IMR-90 (cell line): ENCODE results near the gene MAN2C1. TPM values are rescaled to one million over a fixed set of nuclear protein-coding genes. Genes with fewer than 3 reads are reported as not detected.

Source experiments
- ATAC-seq: fragments of 200-7000 bp; cut with Tn5 transposase; 2 replicates; pipeline ENCODE4 v1.9.1; 2020; ENCODE audit warnings: low read depth, mild to moderate bottlenecking, moderate library complexity
- BruUV-seq: library from RNA; stranded (reverse); fragments of 400-500 nt; replicated peaks from 2 replicates; lab custom pipeline; 2021; lab: Mats Ljungman, UMichigan
- CTCF ChIA-PET: fragments of 300-600 bp; formaldehyde crosslinking; extraction: SDS; loops from one replicate; lab custom pipeline; 2021; ENCODE audit warnings: antibody characterized with exemption; lab: Yijun Ruan, JAX
- POLR2A ChIA-PET: fragments of 300-600 bp; sonication (Branson Sonifier 250); formaldehyde crosslinking; loops from one replicate; lab custom pipeline; 2022; ENCODE audit warnings: antibody characterized with exemption; ENCODE audit not compliant: unreplicated experiment; lab: Charles Lee
- DNase-seq: peaks from one replicate; pipeline ENCODE4 v3.0.0; 2013
- H2AFZ ChIP-seq: replicated peaks from 2 replicates; pipeline ENCODE3; 2013; ENCODE audit warnings: low read length, mild to moderate bottlenecking; ENCODE audit not compliant: poor library complexity
- H2AK5ac ChIP-seq: 2 replicates; pipeline ENCODE4 v1.6.1; 2013; ENCODE audit warnings: low read depth, low read length, inconsistent platforms
- H2AK9ac ChIP-seq: replicated peaks from 2 replicates; pipeline ENCODE3; 2013; ENCODE audit warnings: mild to moderate bottlenecking, low read depth, low read length, moderate library complexity; ENCODE audit not compliant: poor library complexity
- H2BK120ac ChIP-seq: 2 replicates; pipeline ENCODE4 v1.6.1; 2013; ENCODE audit warnings: low read depth, low read length, inconsistent platforms
- H2BK15ac ChIP-seq: 3 replicates; pipeline ENCODE4 v1.6.1; 2013; ENCODE audit warnings: low read depth, low read length, inconsistent platforms
- H2BK20ac ChIP-seq: 2 replicates; pipeline ENCODE4 v1.6.1; 2013; ENCODE audit warnings: low read depth, mild to moderate bottlenecking, inconsistent platforms, low read length, moderate library complexity
- H2BK5ac ChIP-seq: 2 replicates; pipeline ENCODE4 v1.6.1; 2013; ENCODE audit warnings: mild to moderate bottlenecking, low read depth, low read length, inconsistent platforms; ENCODE audit not compliant: poor library complexity, severe bottlenecking
- H3K14ac ChIP-seq: replicated peaks from 2 replicates; pipeline ENCODE4 v1.6.1; 2013; ENCODE audit warnings: low read depth, low read length, inconsistent platforms
- H3K18ac ChIP-seq: 2 replicates; pipeline ENCODE4 v1.6.1; 2013; ENCODE audit warnings: low read depth, low read length, control low read depth
- H3K23ac ChIP-seq: 2 replicates; pipeline ENCODE4 v1.6.1; 2013; ENCODE audit warnings: low read depth, low read length, inconsistent platforms
- H3K27ac ChIP-seq: 2 replicates; pipeline ENCODE4 v1.5.1; 2013; ENCODE audit warnings: mild to moderate bottlenecking, control low read depth, low read length; ENCODE audit not compliant: insufficient read depth
- H3K27me3 ChIP-seq: 2 replicates; pipeline ENCODE4 v1.6.1; 2013; ENCODE audit warnings: low read length; ENCODE audit not compliant: control insufficient read depth, insufficient read depth
- H3K36me3 ChIP-seq: 2 replicates; pipeline ENCODE4 v1.6.1; 2013; ENCODE audit warnings: low read length, mixed read lengths; ENCODE audit not compliant: control insufficient read depth, insufficient read depth
- H3K4ac ChIP-seq: 2 replicates; pipeline ENCODE4 v1.6.1; 2013; ENCODE audit warnings: low read depth, low read length, inconsistent platforms
- H3K4me1 ChIP-seq: 2 replicates; pipeline ENCODE4 v1.6.1; 2013; ENCODE audit warnings: low read length, mixed read lengths; ENCODE audit not compliant: control insufficient read depth, insufficient read depth
- H3K4me2 ChIP-seq: 2 replicates; pipeline ENCODE4 v1.6.1; 2013; ENCODE audit warnings: low read depth, mild to moderate bottlenecking, control low read depth, low read length, moderate library complexity
- H3K4me3 ChIP-seq: 2 replicates; pipeline ENCODE4 v1.5.1; 2013; ENCODE audit warnings: low read depth, mild to moderate bottlenecking, control low read depth, low read length, moderate library complexity; ENCODE audit not compliant: insufficient read depth
- H3K56ac ChIP-seq: 2 replicates; pipeline ENCODE4 v1.6.1; 2013; ENCODE audit warnings: low read length, inconsistent platforms; ENCODE audit not compliant: insufficient read depth; ENCODE audit errors: extremely low read depth
- H3K79me1 ChIP-seq, 2 experiments: 2 replicates each; pipeline ENCODE4 v1.6.1; 2013; ENCODE audit warnings: low read length in 2 of 2, inconsistent platforms in 1 of 2, low read depth in 1 of 2
- H3K9ac ChIP-seq: 2 replicates; pipeline ENCODE4 v1.6.1; 2013; ENCODE audit warnings: low read depth, low read length, control low read depth
- H3K9me1 ChIP-seq: 2 replicates; pipeline ENCODE4 v1.6.1; 2013; ENCODE audit warnings: low read length, inconsistent platforms; ENCODE audit not compliant: insufficient read depth
- H3K9me3 ChIP-seq: 2 replicates; pipeline ENCODE4 v1.6.1; 2013; ENCODE audit warnings: low read length; ENCODE audit not compliant: control insufficient read depth, insufficient read depth
- H4K20me1 ChIP-seq: 2 replicates; pipeline ENCODE4 v1.6.1; 2013; ENCODE audit warnings: low read length, inconsistent platforms; ENCODE audit not compliant: insufficient read depth
- H4K5ac ChIP-seq: 2 replicates; pipeline ENCODE4 v1.6.1; 2013; ENCODE audit warnings: mild to moderate bottlenecking, low read depth, low read length, control low read depth
- H4K8ac ChIP-seq, 2 experiments: 2 replicates each; pipeline ENCODE4 v1.6.1; 2013; ENCODE audit warnings: low read depth in 2 of 2, low read length in 2 of 2, control low read depth in 1 of 2, inconsistent platforms in 1 of 2
- H4K91ac ChIP-seq: 2 replicates; pipeline ENCODE4 v1.6.1; 2013; ENCODE audit warnings: low read depth, low read length, inconsistent platforms; ENCODE audit not compliant: insufficient read depth
- BHLHE40 ChIP-seq: fragments of 150-350 bp; IDR thresholded peaks from 2 replicates; pipeline ENCODE4 v1.6.1; 2016; ENCODE audit warnings: mild to moderate bottlenecking, low read depth, low read length
- CEBPB ChIP-seq: IDR thresholded peaks from 2 replicates; pipeline ENCODE4 v1.6.1; 2012; ENCODE audit warnings: low read depth, low read length, improper control_type of control experiment
- WGBS, 2 experiments: methylation state at CpG; one replicate each; pipeline versions ENCODE4 v1.1.5 to v1.1.7; 2013; ENCODE audit warnings: missing lambda C conversion rate in 2 of 2; ENCODE audit not compliant: insufficient read length in 1 of 2; ENCODE audit errors: extremely low coverage in 2 of 2; 5-methylcytosine and 5-hydroxymethylcytosine counted together
- dilution Hi-C: fragments of 300-500 bp; cut with HindIII; formaldehyde crosslinking; loops from one replicate; pipeline ENCODE4 v1.14.3; 2018; ENCODE audit warnings: low sequenced_read_pairs; ENCODE audit not compliant: unreplicated experiment
- in situ Hi-C: fragments of 300-500 bp; cut with MboI; formaldehyde crosslinking; loops from 3 replicates; pipeline ENCODE4 v1.14.3; 2019; ENCODE audit warnings: low sequenced_read_pairs, inconsistent platforms, mixed read lengths
- intact Hi-C: fragments of 100-400 bp; cut with micrococcal nuclease; formaldehyde crosslinking; loops from 2 replicates; pipeline ENCODE4 v1.10.0; 2022
- polyA plus RNA-seq, 3 experiments: library from polyadenylated mRNA; depleted of rRNA; stranded (reverse); fragments of >200 nt; gene quantifications; 2 replicates each; pipeline ENCODE4 v1.2.3, GENCODE V29; 2012; ENCODE audit warnings: low replicate concordance in 1 of 3
- total RNA-seq: library from RNA; depleted of rRNA; stranded (reverse); fragments of >200 nt; gene quantifications from 2 replicates; pipeline ENCODE4 v1.2.3, GENCODE V29; 2012

MAN2C1 gene
- total and polyA plus RNA-seq, 2 of the 4 experiments (the other 2 are of a cell fraction), result 34.8 to 153 TPM

GRCh38 chr15:75325922-75326321, 42.5 kb downstream of the MAN2C1 start:
- Histone ChIP-seq H3K23ac (no peak overlapping the region), H3K9ac (no peak overlapping the region), H2BK15ac (no peak overlapping the region), H4K8ac (no peak overlapping the region), H3K4me3 (no peak overlapping the region), H3K9me3 (no peaks in the 10 kb centered on the region), H2AFZ (no peak overlapping the region), H3K36me3 (no peaks in the 10 kb centered on the region), H4K91ac (no peak overlapping the region), H2BK20ac (no peak overlapping the region), H3K27ac (no peak overlapping the region), H3K27me3 (peaks cover 21% of the 10 kb centered on the region), H3K4ac (no peak overlapping the region), H3K14ac (no peak overlapping the region), H2AK5ac (no peak overlapping the region), H3K9me1 (no peaks in the 10 kb centered on the region), H3K4me1 (no peaks in the 10 kb centered on the region), H2AK9ac (no peak overlapping the region), H3K56ac (no peak overlapping the region), H4K20me1 (no peaks in the 10 kb centered on the region), H4K5ac (no peak overlapping the region), H3K79me1 (no peaks in the 10 kb centered on the region), H2BK120ac (no peak overlapping the region), H2BK5ac (no peak overlapping the region), H3K4me2 (no peak overlapping the region), H3K18ac (no peak overlapping the region)
- ATAC-seq (no peak), DNase-seq (no peak)
- TF ChIP-seq BHLHE40 (no peak), CEBPB (peak; percentile 34; the same call in 1 of the 2 replicates)
- intact Hi-C loops (no loop called here), dilution Hi-C loops (no loop called here), in situ Hi-C loops (no loop called here)
- CTCF ChIA-PET, result no interaction called here
- no CpG with 5 or more reads among the region's 4 CpGs for WGBS, 2 experiments
- BruUV-seq, result no TSS peak
- POLR2A ChIA-PET, result no interaction called here
